Epithelial cell of esophagus (primary cell): ENCODE results near the gene S100PBP.

Experiments used
- DNase-seq: peaks from one replicate; pipeline ENCODE4 v3.0.0; 2010; ENCODE audit warnings: low read depth
- H3K4me3 ChIP-seq: 2 replicates; pipeline ENCODE4 v1.5.1; 2011; ENCODE audit warnings: mild to moderate bottlenecking, low read length, control low read depth
- TF ChIP-seq, protein P1 (sequence below): IDR thresholded peaks from 2 replicates; pipeline ENCODE4 v1.5.1; 2011; ENCODE audit warnings: low read depth, mild to moderate bottlenecking, low read length, control low read depth, inconsistent platforms; ENCODE audit not compliant: insufficient read depth; ENCODE audit errors: missing control alignments

S100PBP gene

DNA sequence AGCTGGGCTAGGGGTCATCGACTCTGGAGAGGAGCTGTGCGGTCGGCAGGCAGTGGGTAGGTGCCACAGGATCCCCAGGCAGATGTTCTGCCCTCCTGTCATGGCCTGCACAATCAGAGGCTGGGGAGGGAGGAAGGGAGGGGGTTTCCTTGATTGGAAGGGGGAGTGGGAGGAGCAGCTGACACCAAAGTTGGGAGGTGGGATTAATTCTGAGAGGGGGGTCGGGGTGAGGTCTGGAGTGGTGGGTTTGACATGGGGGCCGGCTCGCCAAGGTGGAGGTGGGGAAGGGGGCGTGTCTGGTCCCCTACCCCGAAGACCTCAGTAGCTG is 68.2 kb downstream of the S100PBP start:
- TF ChIP-seq, protein P1, sequence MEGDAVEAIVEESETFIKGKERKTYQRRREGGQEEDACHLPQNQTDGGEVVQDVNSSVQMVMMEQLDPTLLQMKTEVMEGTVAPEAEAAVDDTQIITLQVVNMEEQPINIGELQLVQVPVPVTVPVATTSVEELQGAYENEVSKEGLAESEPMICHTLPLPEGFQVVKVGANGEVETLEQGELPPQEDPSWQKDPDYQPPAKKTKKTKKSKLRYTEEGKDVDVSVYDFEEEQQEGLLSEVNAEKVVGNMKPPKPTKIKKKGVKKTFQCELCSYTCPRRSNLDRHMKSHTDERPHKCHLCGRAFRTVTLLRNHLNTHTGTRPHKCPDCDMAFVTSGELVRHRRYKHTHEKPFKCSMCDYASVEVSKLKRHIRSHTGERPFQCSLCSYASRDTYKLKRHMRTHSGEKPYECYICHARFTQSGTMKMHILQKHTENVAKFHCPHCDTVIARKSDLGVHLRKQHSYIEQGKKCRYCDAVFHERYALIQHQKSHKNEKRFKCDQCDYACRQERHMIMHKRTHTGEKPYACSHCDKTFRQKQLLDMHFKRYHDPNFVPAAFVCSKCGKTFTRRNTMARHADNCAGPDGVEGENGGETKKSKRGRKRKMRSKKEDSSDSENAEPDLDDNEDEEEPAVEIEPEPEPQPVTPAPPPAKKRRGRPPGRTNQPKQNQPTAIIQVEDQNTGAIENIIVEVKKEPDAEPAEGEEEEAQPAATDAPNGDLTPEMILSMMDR: no peak
- DNase-seq: no peak

DNA sequence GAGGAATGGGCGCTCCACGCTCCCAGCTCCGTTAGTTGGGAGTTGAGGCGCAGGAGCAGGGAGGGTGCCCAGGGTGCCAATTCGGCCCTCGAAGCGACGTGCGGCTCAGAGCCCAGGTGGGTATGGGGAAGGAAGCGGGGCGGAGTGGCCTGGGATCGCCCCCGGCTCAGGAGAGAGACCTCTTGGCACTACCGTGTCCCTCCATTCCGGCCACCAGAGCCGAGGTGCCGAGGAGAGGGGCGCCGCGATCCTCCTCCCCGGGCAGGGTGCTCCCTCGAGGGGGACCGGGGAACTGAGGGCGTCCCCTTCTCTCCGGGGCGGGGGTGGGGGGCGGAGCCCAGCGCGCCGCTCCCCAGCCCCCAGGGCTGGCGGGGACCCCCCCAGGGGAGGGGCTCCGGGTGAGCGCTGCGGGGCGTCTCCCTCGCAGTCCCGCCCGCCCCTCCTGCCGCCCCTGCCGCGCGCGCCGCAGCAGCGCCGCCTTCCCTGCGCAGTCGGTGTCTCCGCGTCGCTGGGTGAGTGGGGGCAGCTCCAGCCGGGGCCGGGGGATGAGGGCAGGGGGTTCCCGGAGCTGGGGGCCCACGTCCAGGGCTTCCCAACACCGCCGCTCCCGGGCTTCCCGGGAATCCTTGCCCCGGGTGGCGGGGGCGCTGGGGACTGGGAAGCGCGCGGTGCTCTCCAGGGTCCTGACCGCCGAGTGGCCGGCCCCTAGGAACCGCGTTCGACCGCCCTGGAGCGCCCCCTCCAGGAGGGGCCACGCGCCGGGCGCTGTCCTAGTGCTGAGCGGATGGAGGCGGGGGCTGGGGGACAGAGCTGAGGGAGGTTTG is 68.8 kb downstream of the S100PBP start, which contains the start of gene HPCA:
Gene HPCA (plus strand): TSS at position 488 of the 824 bp plus-strand sequence. CDS start 2,408 bp downstream, outside the sequence.
- DNase-seq: peak; percentile 71
- H3K4me3 ChIP-seq: no peak within 1 kb of the TSS
- TF ChIP-seq, protein P1: peak; percentile 51

More for the DNA sequence above, 68.2 kb downstream of the S100PBP start:
- no peak overlapping the region for H3K4me3 ChIP-seq

DNA sequence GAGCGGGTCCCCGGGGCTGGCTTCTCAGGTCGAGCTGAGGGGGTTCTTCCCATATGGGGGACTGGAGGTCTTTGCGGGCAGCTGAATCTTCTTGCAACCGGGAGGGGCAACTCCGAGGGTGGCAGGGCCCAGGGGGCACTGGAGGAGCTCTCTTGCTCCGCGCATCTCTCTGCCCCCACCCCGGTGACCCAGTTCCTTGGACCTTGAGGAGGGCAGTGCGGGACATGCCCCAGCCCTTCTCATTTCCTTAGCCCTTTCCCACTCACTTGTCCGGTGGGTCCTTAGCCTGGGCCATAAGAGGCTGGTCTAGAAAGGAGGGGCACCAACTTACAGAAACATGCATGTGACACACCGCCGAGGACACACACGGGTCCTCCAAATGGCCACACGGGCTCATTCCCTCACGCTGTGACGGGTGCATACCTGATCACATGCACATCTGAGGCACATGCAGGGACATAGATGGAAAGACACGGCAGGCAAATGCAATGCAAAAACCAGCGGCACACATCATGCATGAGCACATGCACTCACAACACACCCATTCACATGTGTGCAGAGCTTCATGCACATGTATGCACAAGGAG is 69.5 kb downstream of the S100PBP start:
- no peak overlapping the region for H3K4me3 ChIP-seq
- TF ChIP-seq, protein P1: no peak
- no peak for DNase-seq

DNA sequence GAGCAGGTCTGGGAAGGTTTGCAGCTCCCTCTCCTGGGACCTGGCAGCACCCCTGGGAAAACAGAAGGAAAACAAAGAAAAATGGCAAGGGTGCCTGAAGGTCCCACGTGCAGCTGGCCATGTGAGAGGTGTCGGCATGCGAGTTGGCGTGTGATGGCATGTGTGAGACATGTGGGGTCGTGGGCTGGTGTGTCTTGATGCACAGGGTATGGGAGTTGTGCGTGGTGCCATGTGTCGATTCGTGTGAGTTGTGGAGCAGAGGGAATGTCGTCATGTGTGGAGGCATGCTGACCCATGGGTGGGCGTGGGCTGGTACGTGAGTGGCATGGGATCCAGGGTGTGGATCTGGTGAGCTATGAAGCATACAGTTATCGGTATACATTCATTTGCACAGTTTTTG is 70.2 kb downstream of the S100PBP start:
- H3K4me3 ChIP-seq: no peak overlapping the region
- DNase-seq: no peak
- TF ChIP-seq, protein P1: no peak

DNA sequence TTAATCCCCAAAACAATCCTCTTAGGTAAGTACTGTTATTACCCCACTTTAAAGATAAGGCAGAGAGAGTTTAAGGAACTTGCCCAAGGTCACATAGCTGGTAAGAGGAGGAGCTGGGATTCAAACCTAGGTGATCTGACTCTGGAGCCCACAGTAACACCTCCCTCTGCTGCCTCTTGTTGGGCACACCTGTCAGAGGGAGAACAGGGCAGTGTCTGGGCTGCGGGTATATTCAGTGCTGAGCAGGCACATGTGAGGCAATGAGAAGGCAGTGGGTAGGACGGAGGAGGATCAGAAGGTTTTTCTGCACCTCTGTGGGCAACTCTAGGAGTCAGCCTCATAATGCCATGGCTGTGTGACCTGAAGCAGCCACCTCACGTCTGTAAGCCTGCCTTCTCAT is 70.7 kb downstream of the S100PBP start:
- H3K4me3 ChIP-seq: no peak overlapping the region
- no peak for DNase-seq
- TF ChIP-seq, protein P1: no peak

DNA sequence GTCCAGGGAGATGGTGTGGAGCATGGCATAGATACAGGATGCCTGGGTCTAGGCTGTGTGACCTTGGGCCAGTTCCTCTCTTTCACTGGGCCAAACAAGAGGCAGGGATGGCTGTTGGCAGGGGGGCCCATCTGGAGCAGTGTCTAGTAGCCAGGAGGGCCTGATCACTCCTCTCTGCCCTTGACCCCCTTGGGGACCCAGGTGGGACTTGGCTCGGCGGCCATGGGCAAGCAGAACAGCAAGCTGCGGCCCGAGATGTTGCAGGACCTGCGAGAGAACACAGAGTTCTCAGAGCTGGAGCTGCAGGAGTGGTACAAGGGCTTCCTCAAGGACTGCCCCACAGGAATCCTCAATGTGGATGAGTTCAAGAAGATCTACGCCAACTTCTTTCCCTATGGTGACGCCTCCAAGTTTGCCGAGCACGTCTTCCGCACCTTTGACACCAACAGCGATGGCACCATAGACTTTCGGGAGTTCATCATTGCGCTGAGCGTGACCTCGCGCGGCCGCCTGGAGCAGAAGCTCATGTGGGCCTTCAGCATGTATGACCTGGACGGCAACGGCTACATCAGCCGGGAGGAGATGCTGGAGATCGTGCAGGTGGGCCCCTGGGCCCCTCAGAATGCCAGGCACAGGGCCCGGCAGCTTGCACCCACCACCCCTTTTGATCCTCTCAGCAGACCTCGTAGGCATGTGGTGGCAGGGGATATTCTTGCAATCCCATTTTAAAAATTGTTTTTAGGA is 71.4 kb downstream of the S100PBP start:
- H3K4me3 ChIP-seq: no peak overlapping the region
- no peak for DNase-seq

More for the DNA sequence above, 71.4 kb downstream of the S100PBP start:
- TF ChIP-seq, protein P1: no peak
